Astrocyte (in vitro differentiated cells and primary cell): ENCODE results near the gene NXPE3. TPM values are rescaled to one million over a fixed set of nuclear protein-coding genes. Genes with fewer than 3 reads are reported as not detected.

Experiments used
- DNase-seq: peaks from one replicate; pipeline ENCODE4 v3.0.0-alpha.2; 2010; ENCODE audit warnings: low read depth
- FAIRE-seq: peaks from 2 replicates; lab custom pipeline; 2011; peaks lifted over from hg19 to GRCh38; lab: Jason Lieb, UNC
- H2AFZ ChIP-seq: 2 replicates; pipeline ENCODE4 v1.6.0; 2012; ENCODE audit warnings: low read depth, low read length, inconsistent platforms
- H3K27ac ChIP-seq: 2 replicates; pipeline ENCODE4 v1.5.1; 2011; ENCODE audit warnings: low read depth, low read length, inconsistent platforms
- H3K27me3 ChIP-seq: 2 replicates; pipeline ENCODE4 v1.6.0; 2011; ENCODE audit warnings: low read length, inconsistent platforms; ENCODE audit not compliant: insufficient read depth
- H3K36me3 ChIP-seq: 2 replicates; pipeline ENCODE4 v1.5.1; 2011; ENCODE audit warnings: low read length, inconsistent platforms; ENCODE audit not compliant: insufficient read depth
- H3K4me1 ChIP-seq: 2 replicates; pipeline ENCODE4 v1.5.1; 2011; ENCODE audit warnings: low read length, inconsistent platforms; ENCODE audit not compliant: insufficient read depth
- H3K4me2 ChIP-seq: 2 replicates; pipeline ENCODE4 v1.6.0; 2012; ENCODE audit warnings: low read length, inconsistent platforms
- H3K4me3 ChIP-seq: 2 replicates; pipeline ENCODE4 v1.5.1; 2011; ENCODE audit warnings: low read depth, mild to moderate bottlenecking, low read length, inconsistent platforms; ENCODE audit not compliant: insufficient read depth
- H3K79me2 ChIP-seq: 2 replicates; pipeline ENCODE4 v1.6.0; 2012; ENCODE audit warnings: mild to moderate bottlenecking, low read length, inconsistent platforms; ENCODE audit not compliant: insufficient read depth
- H3K9ac ChIP-seq: 2 replicates; pipeline ENCODE4 v1.6.0; 2012; ENCODE audit warnings: mild to moderate bottlenecking, low read length, inconsistent platforms
- H3K9me3 ChIP-seq: 2 replicates; pipeline ENCODE4 v1.5.1; 2012; ENCODE audit warnings: low read depth, mild to moderate bottlenecking, low read length, inconsistent platforms; ENCODE audit not compliant: insufficient read depth
- H4K20me1 ChIP-seq: 2 replicates; pipeline ENCODE4 v1.6.0; 2012; ENCODE audit warnings: low read length, inconsistent platforms; ENCODE audit not compliant: insufficient read depth
- H3K27ac Mint-ChIP-seq: one replicate; pipeline ENCODE4 v1.8.0; 2021; ENCODE audit warnings: mild to moderate bottlenecking, mixed read lengths; ENCODE audit not compliant: unreplicated experiment
- H3K27me3 Mint-ChIP-seq: one replicate; pipeline ENCODE4 v1.8.0; 2021; ENCODE audit warnings: low read depth, mixed read lengths; ENCODE audit not compliant: unreplicated experiment
- H3K36me3 Mint-ChIP-seq: one replicate; pipeline ENCODE4 v1.8.0; 2021; ENCODE audit warnings: low read depth, mixed read lengths; ENCODE audit not compliant: unreplicated experiment
- H3K4me1 Mint-ChIP-seq: one replicate; pipeline ENCODE4 v1.8.0; 2021; ENCODE audit warnings: low read depth, mixed read lengths; ENCODE audit not compliant: unreplicated experiment
- H3K4me3 Mint-ChIP-seq: one replicate; pipeline ENCODE4 v1.8.0; 2021; ENCODE audit warnings: mild to moderate bottlenecking, moderate library complexity, mixed read lengths; ENCODE audit not compliant: unreplicated experiment
- H3K9me3 Mint-ChIP-seq: one replicate; pipeline ENCODE4 v1.8.0; 2021; ENCODE audit warnings: mild to moderate bottlenecking, mixed read lengths; ENCODE audit not compliant: unreplicated experiment
- EZH2 ChIP-seq: IDR thresholded peaks from 2 replicates; pipeline ENCODE4 v1.6.1; 2012; ENCODE audit warnings: mild to moderate bottlenecking, low read length, inconsistent platforms; ENCODE audit not compliant: insufficient read depth
- total RNA-seq: library from RNA; stranded (reverse); gene quantifications from 2 replicates; pipeline ENCODE4 v1.2.1, GENCODE V29; 2021
- TF ChIP-seq, protein P1 (sequence below): IDR thresholded peaks from 2 replicates; pipeline ENCODE4 v1.5.1; 2011; ENCODE audit warnings: low read depth, mild to moderate bottlenecking, inconsistent platforms, low read length, moderate library complexity; ENCODE audit not compliant: insufficient read depth

The NXPE3 gene
- total RNA-seq, 1 donor from 2014 or later, result 46.4 TPM

DNA sequence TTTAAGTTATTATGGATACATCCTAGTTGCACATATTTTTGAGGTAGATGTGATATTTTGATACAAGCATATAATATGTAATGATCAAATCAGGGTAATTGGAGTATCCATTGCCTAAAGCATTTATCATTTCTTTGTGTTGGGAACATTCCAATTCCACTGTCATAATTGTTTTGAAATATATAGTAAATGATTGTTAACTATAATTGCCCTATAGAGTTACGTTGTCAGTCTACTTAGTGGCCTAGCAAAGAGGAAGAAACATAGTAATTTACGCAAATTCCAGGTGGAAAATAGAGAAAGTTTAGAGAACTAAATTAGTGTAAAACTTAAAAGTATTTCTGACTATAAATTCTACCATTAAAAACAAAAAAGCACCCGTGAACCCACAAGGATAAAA lies 24.9 kb downstream of the NXPE3 start:
- TF ChIP-seq, protein P1, sequence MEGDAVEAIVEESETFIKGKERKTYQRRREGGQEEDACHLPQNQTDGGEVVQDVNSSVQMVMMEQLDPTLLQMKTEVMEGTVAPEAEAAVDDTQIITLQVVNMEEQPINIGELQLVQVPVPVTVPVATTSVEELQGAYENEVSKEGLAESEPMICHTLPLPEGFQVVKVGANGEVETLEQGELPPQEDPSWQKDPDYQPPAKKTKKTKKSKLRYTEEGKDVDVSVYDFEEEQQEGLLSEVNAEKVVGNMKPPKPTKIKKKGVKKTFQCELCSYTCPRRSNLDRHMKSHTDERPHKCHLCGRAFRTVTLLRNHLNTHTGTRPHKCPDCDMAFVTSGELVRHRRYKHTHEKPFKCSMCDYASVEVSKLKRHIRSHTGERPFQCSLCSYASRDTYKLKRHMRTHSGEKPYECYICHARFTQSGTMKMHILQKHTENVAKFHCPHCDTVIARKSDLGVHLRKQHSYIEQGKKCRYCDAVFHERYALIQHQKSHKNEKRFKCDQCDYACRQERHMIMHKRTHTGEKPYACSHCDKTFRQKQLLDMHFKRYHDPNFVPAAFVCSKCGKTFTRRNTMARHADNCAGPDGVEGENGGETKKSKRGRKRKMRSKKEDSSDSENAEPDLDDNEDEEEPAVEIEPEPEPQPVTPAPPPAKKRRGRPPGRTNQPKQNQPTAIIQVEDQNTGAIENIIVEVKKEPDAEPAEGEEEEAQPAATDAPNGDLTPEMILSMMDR, result no peak
- Histone ChIP-seq H2AFZ (no peak overlapping the region), H3K27me3 (no peaks in the 10 kb centered on the region), H3K9ac (no peak overlapping the region), H3K79me2 (no peaks in the 10 kb centered on the region), H3K4me2 (no peak overlapping the region), H3K9me3 (no peaks in the 10 kb centered on the region), H4K20me1 (peaks cover 2% of the 10 kb centered on the region), H3K36me3 (peaks cover 4% of the 10 kb centered on the region), H3K4me1 (no peaks in the 10 kb centered on the region), H3K4me3 (no peak overlapping the region), H3K27ac (no peak overlapping the region)
- Mint-ChIP-seq H3K9me3 (no peaks in the 10 kb centered on the region), H3K27ac (no peak overlapping the region), H3K4me1 (no peaks in the 10 kb centered on the region), H3K27me3 (no peaks in the 10 kb centered on the region), H3K36me3 (peaks cover 18% of the 10 kb centered on the region), H3K4me3 (no peak overlapping the region)
- FAIRE-seq (no peak), DNase-seq (no peak)

DNA sequence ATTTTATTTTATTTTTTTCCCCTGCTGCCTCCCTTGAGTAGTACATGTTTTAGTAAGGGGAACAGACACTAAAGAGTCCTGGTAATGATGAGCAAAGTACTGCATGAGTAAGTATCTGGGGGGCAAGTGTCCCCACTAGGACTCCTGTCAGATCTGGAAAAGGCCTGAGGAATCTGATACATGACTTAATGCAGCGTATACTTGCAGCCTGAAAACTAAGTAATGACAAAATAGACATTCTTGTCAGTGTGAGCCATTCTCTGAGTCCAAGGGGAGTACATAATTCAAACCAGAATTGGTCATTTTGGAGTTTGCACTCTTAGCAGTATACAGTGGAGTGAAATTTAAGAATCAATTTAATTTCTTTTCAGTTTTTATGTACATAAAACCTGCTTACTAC lies 27.5 kb downstream of the NXPE3 start:
- Mint-ChIP-seq H3K4me3 (no peak overlapping the region), H3K4me1 (no peaks in the 10 kb centered on the region), H3K36me3 (peaks cover 4% of the 10 kb centered on the region), H3K9me3 (no peaks in the 10 kb centered on the region), H3K27me3 (no peaks in the 10 kb centered on the region), H3K27ac (no peak overlapping the region)
- Histone ChIP-seq H2AFZ (no peak overlapping the region), H3K9ac (no peak overlapping the region), H3K36me3 (peaks cover under 1% of the 10 kb centered on the region), H3K4me3 (no peak overlapping the region), H3K9me3 (no peaks in the 10 kb centered on the region), H3K4me2 (no peak overlapping the region), H3K79me2 (no peaks in the 10 kb centered on the region), H4K20me1 (peaks cover 2% of the 10 kb centered on the region), H3K27me3 (no peaks in the 10 kb centered on the region), H3K4me1 (no peaks in the 10 kb centered on the region), H3K27ac (no peak overlapping the region)
- TF ChIP-seq, protein P1, result no peak
- no peak for TF ChIP-seq EZH2
- FAIRE-seq (no peak), DNase-seq (no peak)

DNA sequence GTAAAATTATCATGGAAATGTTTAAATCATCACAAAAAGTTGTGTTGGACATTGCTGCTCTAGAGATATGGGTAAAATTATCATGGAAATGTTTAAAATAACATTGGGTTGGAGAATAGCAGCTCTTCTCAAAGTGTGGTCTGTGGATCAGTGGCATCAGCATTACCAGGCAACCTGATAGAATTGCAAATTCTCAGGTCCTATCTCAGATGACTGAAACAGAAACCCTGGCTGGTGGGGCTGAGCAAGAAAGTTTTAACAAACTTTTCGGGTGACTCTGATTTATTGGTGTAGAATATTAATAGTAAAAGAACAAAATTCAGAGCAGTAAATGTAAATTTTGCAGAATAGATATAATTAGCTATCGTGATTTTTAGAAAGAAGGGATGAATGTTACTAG lies 28.9 kb downstream of the NXPE3 start:
- Mint-ChIP-seq H3K9me3 (no peaks in the 10 kb centered on the region), H3K4me3 (no peak overlapping the region), H3K4me1 (no peaks in the 10 kb centered on the region), H3K27me3 (no peaks in the 10 kb centered on the region), H3K36me3 (peaks cover 4% of the 10 kb centered on the region), H3K27ac (no peak overlapping the region)
- H3K27me3 ChIP-seq, result no peaks in the 10 kb centered on the region
- TF ChIP-seq EZH2, result no peak
- TF ChIP-seq, protein P1, result no peak
- peaks cover 2% of the 10 kb centered on the region for H4K20me1 ChIP-seq
- no peaks in the 10 kb centered on the region for H3K9me3 ChIP-seq
- no peak overlapping the region for H3K27ac ChIP-seq
- no peak for FAIRE-seq
- H3K4me2 ChIP-seq, result no peak overlapping the region
- H3K36me3 ChIP-seq, result no peaks in the 10 kb centered on the region
- H3K4me3 ChIP-seq, result no peak overlapping the region
- no peak for DNase-seq
- H3K9ac ChIP-seq, result no peak overlapping the region
- no peaks in the 10 kb centered on the region for H3K4me1 ChIP-seq
- H2AFZ ChIP-seq, result no peak overlapping the region
- H3K79me2 ChIP-seq, result no peaks in the 10 kb centered on the region
